GM21360 (cell line): ENCODE measurements around the gene NDOR1.
A peak's percentile ranks its signal among the peaks of the same experiment; 100 is the strongest.

ENCODE experiments used
- ATAC-seq: cut with Tn5 transposase; IDR thresholded peaks from one replicate; pipeline ENCODE4 v1.9.1; 2021; ENCODE audit warnings: mild to moderate bottlenecking, moderate library complexity; ENCODE audit not compliant: unreplicated experiment

Gene NDOR1

GRCh38 chr9:137205126-137206069 lies at the start of gene NDOR1, which contains the start of gene TMEM203:
Gene NDOR1, plus strand, starts transcription at chr9:137205700. Its CDS starts 78 bp downstream, at chr9:137205778.
Gene TMEM203, minus strand, starts transcription at chr9:137205648. Its CDS starts 234 bp downstream, at chr9:137205414.
- ATAC-seq, result peak; percentile 43

- ATAC-seq, result no peak
Observed at GRCh38 chr9:137156567-137157375, 48.7 kb upstream of the NDOR1 start.

GRCh38 chr9:137157618-137158415 lies 47.7 kb upstream of the NDOR1 start:
- ATAC-seq, result no peak

GRCh38 chr9:137158625-137159024 lies 46.9 kb upstream of the NDOR1 start:
- ATAC-seq, result no peak

DNA sequence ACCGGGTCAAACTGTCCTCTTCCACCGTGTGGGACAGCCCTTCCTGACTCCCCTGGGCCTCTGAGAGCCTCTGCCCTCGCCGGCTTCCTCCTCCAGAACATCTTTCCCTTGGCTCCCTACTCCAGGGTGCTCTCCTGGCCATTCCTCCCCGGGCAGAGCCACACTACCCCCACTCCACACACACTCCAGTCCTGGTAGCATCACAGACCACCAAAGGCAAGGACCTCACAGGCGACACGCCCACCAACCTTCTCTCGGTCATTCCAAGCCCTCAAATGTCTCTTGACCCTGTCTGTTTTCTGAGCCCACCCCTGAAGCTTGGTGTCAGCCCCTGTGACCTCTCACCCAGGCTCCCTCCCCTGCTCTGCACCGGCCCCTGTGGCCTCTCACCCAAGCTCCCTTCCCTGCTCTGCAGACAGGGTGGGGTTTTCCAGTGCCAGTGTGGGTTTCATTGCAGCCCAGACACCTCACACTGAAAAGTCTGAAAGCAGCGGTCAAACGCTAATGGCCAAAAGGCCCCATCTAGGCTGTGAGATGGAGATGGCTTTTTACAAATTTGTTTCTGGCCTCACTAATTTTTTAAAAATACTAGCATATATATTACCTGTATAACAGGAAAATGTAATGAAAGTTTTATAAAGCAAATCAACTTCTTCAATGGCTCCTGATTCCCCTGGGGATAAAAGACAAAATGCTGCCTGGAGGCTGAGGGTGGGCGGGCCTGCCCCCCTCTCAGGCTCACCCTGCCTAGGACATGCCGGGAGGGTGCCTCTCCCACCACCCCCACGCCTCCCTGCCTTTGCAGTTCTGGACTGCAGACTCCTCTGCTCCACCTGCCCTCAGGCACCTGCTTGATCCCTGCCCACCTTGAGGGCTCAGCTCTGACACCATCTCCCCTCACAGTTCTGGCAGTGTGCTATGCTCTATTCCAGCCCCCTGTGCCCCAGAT lies 46.1 kb upstream of the NDOR1 start:
- no peak for ATAC-seq

GRCh38 chr9:137160054-137160425 lies 45.5 kb upstream of the NDOR1 start:
- no peak for ATAC-seq

DNA sequence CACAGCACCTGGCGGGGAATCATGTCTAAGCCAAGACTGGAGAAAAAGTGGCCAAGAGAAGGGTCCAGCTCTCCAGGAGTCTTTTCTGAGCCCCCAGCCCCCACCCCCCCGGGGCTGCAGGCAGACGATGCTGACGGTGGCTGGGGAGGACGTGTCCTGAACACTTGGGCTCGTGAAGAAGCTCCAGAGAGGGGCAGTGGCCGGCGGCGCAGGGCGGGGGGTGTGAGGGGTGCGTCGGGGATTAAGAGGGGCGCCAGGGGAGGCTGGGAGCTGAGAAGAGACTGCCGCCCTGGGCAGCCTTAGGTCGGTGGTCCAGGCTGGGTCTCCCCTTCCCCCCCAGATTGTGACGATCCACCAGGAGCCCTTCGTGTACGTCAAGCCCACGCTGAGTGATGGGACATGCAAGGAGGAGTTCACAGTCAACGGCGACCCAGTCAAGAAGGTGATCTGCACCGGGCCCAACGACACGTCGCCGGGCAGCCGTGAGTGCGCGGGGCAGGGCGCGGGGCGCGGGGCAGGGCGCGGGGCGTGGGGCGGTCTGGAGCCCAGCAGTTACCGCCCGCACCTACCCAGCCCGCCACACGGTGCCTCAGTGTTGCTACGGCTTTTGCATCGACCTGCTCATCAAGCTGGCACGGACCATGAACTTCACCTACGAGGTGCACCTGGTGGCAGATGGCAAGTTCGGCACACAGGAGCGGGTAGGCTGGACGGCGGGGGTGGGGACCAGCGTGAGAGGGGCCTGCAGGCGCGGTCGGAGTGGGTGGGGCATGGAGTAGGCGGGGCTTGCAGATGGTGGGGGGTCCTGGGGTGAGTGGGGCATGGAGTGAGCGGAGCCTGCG lies 44.6 kb upstream of the NDOR1 start:
- ATAC-seq, result no peak

GRCh38 chr9:137161558-137162486 lies 43.7 kb upstream of the NDOR1 start:
- no peak for ATAC-seq

DNA sequence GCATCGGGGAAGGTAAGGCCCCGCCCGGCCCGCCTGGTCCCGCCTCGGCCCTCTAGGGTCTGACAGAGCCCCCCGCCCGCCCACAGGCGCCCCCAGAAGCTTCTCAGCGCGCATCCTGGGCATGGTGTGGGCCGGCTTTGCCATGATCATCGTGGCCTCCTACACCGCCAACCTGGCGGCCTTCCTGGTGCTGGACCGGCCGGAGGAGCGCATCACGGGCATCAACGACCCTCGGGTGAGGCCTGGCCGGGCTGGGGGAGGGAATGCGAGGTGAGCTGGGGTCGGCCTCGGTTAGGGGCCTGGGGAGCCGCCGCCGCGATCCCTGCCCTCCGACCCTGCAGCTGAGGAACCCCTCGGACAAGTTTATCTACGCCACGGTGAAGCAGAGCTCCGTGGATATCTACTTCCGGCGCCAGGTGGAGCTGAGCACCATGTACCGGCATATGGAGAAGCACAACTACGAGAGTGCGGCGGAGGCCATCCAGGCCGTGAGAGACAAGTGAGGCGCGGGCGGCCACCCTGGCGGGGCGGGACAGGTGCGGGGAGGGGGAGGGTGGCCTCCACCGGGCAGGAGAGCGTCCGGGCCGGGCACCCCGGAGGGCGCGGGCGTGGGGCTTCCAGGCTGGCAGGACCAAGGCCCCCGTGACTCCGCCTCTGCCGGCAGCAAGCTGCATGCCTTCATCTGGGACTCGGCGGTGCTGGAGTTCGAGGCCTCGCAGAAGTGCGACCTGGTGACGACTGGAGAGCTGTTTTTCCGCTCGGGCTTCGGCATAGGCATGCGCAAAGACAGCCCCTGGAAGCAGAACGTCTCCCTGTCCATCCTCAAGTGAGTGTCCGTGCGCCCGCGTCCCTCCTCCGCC lies 42.8 kb upstream of the NDOR1 start:
- no peak for ATAC-seq

DNA sequence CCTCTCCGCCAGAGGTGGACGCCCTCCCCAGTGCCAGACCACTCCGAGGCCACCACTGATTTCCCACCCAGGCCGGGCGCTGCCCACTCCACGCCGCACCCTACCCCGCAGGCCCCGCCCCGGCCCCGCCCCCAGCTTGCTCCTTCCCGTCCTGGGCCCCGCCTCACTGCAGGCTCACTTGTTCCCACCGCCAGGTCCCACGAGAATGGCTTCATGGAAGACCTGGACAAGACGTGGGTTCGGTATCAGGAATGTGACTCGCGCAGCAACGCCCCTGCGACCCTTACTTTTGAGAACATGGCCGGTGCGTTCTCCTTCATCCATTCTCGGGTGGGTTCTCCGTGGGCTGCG lies 42.2 kb upstream of the NDOR1 start:
- ATAC-seq, result no peak

- no peak for ATAC-seq
Observed at GRCh38 chr9:137163805-137164204, 41.7 kb upstream of the NDOR1 start.

DNA sequence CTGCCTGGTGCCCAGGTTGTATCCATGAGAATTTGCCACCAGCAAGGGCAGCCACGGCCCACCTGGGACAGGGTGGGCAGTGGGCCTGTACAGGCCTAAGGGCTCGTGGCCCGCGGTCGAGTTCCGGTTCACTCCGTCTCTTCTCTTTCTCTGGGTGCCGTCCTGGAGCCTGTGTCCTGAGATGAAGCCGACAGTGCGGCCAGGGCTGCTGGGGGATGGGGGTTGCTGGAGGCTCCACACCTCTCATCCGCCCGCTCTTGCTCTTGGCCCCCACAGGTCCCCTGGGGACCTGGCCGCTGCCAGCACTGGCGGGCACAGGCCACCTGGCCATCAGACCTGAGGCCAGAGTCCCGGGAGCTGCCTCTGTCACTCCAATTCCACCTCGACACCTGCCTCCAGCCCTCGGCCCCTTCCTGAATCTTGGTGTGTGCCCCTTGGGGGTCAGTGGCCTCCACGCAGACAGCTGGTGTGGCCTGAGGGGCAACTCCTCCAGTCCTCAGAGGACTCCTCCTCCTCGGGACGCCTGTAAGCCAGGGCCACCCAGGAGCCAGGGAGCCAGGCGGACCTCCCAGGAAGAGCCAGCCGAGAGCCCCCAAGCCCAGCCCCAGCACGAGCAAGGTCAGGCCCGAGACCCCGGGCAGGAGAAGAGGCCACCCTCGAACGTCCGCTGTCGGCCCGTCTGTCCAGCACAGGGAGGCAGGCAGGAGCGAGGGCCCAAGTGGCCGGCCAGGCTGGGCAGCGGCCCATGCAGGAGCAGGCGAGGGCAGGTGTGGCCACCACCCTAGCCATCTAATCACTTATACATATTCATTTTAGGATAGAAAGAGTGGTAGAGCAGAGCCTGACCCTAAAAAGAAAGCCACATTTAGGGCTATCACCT lies 40.9 kb upstream of the NDOR1 start:
- ATAC-seq, result no peak

- ATAC-seq, result no peak
Observed at GRCh38 chr9:137165250-137165836, 40.2 kb upstream of the NDOR1 start.

DNA sequence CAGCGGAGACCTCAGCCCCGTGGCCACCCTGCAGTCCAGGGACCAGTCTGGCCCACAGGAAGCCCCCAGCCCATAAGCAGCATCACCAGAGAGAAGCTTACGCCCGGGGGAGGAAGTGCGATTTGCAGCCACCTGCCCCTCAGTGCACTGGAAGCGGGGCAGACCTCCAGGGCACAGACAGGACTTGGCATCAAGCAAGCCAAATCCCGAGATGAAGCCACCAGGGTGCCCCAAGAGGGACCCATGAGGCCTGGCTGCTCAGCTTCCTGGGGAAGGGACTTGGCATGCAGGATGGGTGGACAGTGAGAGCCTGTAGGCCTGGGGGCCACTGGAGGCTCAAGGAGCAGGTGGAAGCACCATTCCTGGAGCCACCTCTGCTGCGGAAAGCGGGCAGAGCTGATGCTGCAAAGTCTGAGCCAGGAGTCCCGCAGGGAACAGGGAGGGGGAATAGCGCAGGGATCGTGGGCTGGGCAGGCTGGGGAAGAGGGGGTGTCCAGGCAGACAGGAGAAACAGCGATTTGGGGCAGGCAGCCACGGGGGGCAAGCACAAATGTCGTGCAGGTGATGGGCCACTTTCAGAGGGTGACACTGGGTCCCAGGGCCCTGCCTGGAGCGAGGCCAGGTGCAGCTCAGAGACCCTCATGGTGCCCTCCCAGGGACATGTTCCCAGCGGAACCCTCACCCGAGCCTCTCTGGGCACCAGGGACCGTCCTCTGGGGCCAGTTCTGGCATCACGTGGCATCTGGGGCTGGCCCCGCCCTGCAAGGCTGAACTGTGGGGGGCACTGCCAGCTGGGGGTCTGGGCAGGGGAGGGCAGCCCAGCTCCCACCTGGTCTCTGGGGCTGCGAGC lies 38.9 kb upstream of the NDOR1 start:
- no peak for ATAC-seq

GRCh38 chr9:137167277-137167746 lies 38.2 kb upstream of the NDOR1 start:
- ATAC-seq, result no peak
